Prostate gland (tissue), 2 donors: ENCODE measurements around the gene INTS1. TPM values are rescaled to one million over a fixed set of nuclear protein-coding genes. Genes with fewer than 3 reads are reported as not detected.

Experiments
- DNase-seq: peaks from one replicate; pipeline ENCODE4 v3.0.0-alpha.2; 2019; ENCODE audit warnings: low spot score
- H3K27ac ChIP-seq, 2 donors: fragments of 200-600 bp; sonication (generic); 2 replicates each; pipeline ENCODE4 v1.5.1; 2017 to 2019
- H3K27me3 ChIP-seq: fragments of 200-600 bp; sonication (generic); replicated peaks from 2 replicates; pipeline ENCODE4 v1.5.1; 2019; ENCODE audit not compliant: insufficient read depth
- H3K36me3 ChIP-seq, 2 donors: fragments of 200-600 bp; sonication (generic); 1 replicate in 1 of 2; 2 replicates in 1 of 2; pipeline versions ENCODE4 v1.5.1 to v1.8.1; 2017 to 2019
- H3K4me1 ChIP-seq: fragments of 200-600 bp; sonication (generic); replicated peaks from 2 replicates; pipeline ENCODE4 v1.5.1; 2019
- H3K4me3 ChIP-seq, 2 donors: fragments of 200-600 bp; sonication (generic); 2 replicates each; pipeline ENCODE4 v1.5.1; 2017 to 2019
- H3K9me3 ChIP-seq: fragments of 200-600 bp; sonication (generic); 2 replicates; pipeline ENCODE4 v1.5.1; 2017
- POLR2A ChIP-seq: fragments of 450-650 bp; IDR thresholded peaks from one replicate; pipeline ENCODE4 v1.6.1; 2016; ENCODE audit warnings: antibody characterized with exemption, mild to moderate bottlenecking
- POLR2AphosphoS5 ChIP-seq: sonication (generic); formaldehyde crosslinking; IDR thresholded peaks from one replicate; pipeline ENCODE4 v1.6.1; 2017; ENCODE audit warnings: antibody characterized with exemption
- WGBS: methylation state at CpG from one replicate; pipeline ENCODE4 v1.1.5; 2018; 5-methylcytosine and 5-hydroxymethylcytosine counted together
- intact Hi-C: fragments of 100-400 bp; cut with DNase I; formaldehyde crosslinking; loops from one replicate; pipeline ENCODE4 v1.14.2; 2022
- total RNA-seq, 2 donors: library from RNA; depleted of rRNA; stranded (reverse); fragments of >200 nt; gene quantifications; one replicate each; pipeline ENCODE4 v1.1.0, GENCODE V29; 2016
- TF ChIP-seq, protein P1 (sequence below), 4 experiments: fragments of 200-600 bp in 2 of 4; fragments of 450-650 bp in 2 of 4; sonication (generic) in 2 of 4; IDR thresholded peaks; 1 replicate in 3 of 4; 2 replicates in 1 of 4; pipeline ENCODE4 v1.5.1; 2016 to 2019; ENCODE audit warnings: antibody characterized with exemption in 4 of 4, mild to moderate bottlenecking in 2 of 4, moderate library complexity in 2 of 4

The INTS1 gene, protein sequence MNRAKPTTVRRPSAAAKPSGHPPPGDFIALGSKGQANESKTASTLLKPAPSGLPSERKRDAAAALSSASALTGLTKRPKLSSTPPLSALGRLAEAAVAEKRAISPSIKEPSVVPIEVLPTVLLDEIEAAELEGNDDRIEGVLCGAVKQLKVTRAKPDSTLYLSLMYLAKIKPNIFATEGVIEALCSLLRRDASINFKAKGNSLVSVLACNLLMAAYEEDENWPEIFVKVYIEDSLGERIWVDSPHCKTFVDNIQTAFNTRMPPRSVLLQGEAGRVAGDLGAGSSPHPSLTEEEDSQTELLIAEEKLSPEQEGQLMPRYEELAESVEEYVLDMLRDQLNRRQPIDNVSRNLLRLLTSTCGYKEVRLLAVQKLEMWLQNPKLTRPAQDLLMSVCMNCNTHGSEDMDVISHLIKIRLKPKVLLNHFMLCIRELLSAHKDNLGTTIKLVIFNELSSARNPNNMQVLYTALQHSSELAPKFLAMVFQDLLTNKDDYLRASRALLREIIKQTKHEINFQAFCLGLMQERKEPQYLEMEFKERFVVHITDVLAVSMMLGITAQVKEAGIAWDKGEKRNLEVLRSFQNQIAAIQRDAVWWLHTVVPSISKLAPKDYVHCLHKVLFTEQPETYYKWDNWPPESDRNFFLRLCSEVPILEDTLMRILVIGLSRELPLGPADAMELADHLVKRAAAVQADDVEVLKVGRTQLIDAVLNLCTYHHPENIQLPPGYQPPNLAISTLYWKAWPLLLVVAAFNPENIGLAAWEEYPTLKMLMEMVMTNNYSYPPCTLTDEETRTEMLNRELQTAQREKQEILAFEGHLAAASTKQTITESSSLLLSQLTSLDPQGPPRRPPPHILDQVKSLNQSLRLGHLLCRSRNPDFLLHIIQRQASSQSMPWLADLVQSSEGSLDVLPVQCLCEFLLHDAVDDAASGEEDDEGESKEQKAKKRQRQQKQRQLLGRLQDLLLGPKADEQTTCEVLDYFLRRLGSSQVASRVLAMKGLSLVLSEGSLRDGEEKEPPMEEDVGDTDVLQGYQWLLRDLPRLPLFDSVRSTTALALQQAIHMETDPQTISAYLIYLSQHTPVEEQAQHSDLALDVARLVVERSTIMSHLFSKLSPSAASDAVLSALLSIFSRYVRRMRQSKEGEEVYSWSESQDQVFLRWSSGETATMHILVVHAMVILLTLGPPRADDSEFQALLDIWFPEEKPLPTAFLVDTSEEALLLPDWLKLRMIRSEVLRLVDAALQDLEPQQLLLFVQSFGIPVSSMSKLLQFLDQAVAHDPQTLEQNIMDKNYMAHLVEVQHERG (N-terminal part only)
- 100 to 1,000 TPM in 1 of 2 donors, 10 to 100 TPM in 1; 64.9 to 146 TPM for total RNA-seq

DNA sequence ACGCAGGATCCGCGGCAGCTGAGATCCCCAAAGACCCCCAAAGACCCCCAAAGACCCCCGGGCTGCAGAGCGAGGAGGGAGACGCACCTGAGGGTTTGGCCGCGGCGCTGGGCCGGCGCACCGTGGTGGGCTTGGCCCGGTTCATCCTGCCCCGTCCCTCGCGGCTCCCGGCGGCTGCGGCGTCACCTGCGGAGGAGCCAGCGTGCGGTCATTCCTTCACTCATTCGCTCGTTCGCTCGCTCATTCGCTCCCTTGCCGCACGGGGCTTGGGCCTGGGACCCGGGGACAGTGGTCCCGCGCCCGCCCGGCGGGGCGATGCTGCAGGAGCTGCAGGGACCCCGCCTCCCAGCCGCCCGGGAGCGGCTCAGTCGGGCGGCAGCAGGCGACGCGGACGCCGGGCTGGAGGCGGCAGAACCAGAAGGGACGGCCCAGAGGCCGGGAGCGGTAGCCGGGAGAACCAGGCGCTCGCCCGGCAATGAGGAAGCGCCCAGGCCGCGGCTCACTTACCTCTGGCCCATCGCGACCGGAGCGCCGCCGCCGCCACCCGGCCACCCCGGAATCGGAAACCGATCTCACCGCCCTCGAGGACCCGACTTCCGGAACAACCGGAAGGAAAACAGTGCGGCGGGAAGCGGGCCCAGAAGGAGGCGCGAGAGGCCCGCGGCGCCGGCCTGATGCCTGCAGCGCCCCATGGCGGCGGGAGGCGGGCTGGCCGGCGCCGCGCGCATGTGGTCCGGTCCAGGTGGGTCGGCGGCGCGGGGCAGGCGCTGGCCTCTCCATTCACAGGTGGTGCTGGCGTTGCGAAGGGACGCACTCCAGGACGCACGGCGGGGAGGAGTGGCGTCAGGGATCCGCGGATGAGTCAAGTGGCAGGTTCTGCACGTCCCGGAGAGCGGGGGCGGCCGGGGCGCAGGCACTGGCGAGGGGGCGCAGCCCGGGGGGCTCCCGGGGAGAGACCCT, at the start of gene INTS1:
Gene INTS1 (minus strand): TSS at position 574 of the 960 bp plus-strand sequence. CDS start 429 bp downstream, at position 145.
- H3K36me3 ChIP-seq, result peaks cover 2 to 11% of the 10 kb centered on the region in 2 donors
- WGBS, result under 1% methylated on average over 73 of the region's 118 CpGs
- intact Hi-C loops, result loop anchor here (5.0 kb wide), 1 partner anchor 48 kb away; no protein-coding TSS in a partner anchor
- H3K27me3 ChIP-seq, result no peaks in the 10 kb centered on the region
- H3K9me3 ChIP-seq, result no peaks in the 10 kb centered on the region
- TF ChIP-seq POLR2AphosphoS5 (peak; percentile 97), POLR2A (peak; percentile 54)
- TF ChIP-seq, protein P1, sequence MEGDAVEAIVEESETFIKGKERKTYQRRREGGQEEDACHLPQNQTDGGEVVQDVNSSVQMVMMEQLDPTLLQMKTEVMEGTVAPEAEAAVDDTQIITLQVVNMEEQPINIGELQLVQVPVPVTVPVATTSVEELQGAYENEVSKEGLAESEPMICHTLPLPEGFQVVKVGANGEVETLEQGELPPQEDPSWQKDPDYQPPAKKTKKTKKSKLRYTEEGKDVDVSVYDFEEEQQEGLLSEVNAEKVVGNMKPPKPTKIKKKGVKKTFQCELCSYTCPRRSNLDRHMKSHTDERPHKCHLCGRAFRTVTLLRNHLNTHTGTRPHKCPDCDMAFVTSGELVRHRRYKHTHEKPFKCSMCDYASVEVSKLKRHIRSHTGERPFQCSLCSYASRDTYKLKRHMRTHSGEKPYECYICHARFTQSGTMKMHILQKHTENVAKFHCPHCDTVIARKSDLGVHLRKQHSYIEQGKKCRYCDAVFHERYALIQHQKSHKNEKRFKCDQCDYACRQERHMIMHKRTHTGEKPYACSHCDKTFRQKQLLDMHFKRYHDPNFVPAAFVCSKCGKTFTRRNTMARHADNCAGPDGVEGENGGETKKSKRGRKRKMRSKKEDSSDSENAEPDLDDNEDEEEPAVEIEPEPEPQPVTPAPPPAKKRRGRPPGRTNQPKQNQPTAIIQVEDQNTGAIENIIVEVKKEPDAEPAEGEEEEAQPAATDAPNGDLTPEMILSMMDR (IDR thresholded peaks at IDR 0.05), result peak; percentile 96 to 99 (median 97)
- H3K4me3 ChIP-seq, result peak within 1 kb of the TSS; percentile 99
- H3K4me1 ChIP-seq, result peaks cover 8% of the 10 kb centered on the region
- peak within 1 kb of the TSS; percentile 71 to 75 for H3K27ac ChIP-seq
- DNase-seq, result peak; percentile 91

DNA sequence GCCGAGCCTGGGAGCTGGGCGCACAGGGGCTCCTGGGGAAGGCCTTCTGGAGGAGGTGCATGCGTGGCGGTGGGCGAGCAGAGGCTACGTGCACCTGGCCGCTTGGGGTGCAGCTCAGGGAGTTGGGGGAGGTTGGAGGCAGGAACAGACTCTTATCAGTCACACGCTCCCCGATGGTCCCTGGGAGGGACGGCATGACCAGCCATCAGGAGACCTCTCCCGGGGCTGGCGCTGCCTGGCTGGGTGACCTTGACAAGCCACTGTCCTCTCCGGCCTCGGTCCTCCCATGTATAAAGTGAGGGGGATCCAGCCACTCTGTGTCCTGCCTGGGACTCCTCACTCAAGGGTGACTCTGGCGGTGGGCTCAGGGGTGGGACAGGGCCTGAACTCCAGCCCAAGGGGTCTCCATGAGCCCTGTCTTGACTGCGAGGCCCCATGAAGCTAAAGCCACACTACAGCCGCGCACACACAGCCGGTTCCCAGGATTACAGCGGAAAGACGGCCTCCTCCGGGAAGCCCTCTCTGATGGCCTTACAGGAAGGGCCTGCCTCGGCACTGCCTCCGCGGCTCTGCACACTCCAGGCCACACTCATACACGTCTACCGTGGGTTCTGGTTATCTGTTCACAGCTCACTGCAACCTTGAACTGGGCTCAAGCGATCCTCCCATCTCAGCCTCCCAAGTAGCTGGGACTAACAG, 49.5 kb upstream of the INTS1 start:
- H3K36me3 ChIP-seq, result no peaks in the 10 kb centered on the region
- 87% methylated on average over 24 of the region's 28 CpGs for WGBS
- no peak overlapping the region for H3K27ac ChIP-seq
- no peak for DNase-seq
- no peak overlapping the region for H3K4me3 ChIP-seq
- H3K27me3 ChIP-seq, result no peaks in the 10 kb centered on the region
- peaks cover 13% of the 10 kb centered on the region for H3K4me1 ChIP-seq
- intact Hi-C loops, result loop anchor here (5.0 kb wide), 1 partner anchor 51 kb away; the partner anchor contains the start of gene INTS1
- TF ChIP-seq, protein P1 (IDR thresholded peaks at IDR 0.05), result no peak
- no peak for TF ChIP-seq POLR2AphosphoS5
- no peak for TF ChIP-seq POLR2A
- H3K9me3 ChIP-seq, result no peaks in the 10 kb centered on the region

DNA sequence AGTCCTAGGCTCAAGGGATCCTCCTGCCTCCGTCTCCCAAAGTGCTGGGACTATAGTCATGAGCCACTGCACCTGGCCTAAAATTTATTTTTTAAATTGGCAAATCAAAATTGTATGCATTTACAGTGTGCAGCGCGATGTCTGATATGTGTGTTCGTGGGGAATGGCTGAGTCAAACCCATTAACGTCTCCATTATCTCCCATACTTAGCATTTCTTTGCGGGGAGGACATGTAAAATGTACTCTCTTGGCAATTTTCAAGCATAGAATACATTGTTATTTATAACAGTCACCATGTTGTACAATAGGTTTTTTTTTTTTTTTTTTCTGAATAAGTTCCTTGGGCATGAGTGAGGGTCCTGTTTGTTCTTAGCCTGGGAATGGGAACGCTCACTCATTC, 48.0 kb upstream of the INTS1 start:
- Histone ChIP-seq H3K4me1 (peaks cover 7% of the 10 kb centered on the region), H3K9me3 (no peaks in the 10 kb centered on the region), H3K36me3 (no peaks in the 10 kb centered on the region), H3K4me3 (no peak overlapping the region), H3K27me3 (no peaks in the 10 kb centered on the region), H3K27ac (no peak overlapping the region)
- no peak for TF ChIP-seq POLR2A
- TF ChIP-seq, protein P1 (IDR thresholded peaks at IDR 0.05), result no peak
- no peak for TF ChIP-seq POLR2AphosphoS5
- DNase-seq, result no peak
- WGBS, result 83% methylated on average over 7 of the region's 7 CpGs
- intact Hi-C loops, result loop anchor here (5.0 kb wide), 1 partner anchor 50 kb away; the partner anchor contains the start of gene INTS1
